ENCODE measurements around the gene MEMO1. TPM values are rescaled to one million over a fixed set of nuclear protein-coding genes. Genes with fewer than 3 reads are reported as not detected.
"Not testable (repeated sequence)": the region's sequence is repeated elsewhere in the genome, so short reads cannot be mapped to it uniquely, and the experiment has no call there.

The MEMO1 gene
- total and polyA plus RNA-seq, 4 experiments from 2014 or later, result 31.0 to 45.1 (median 42.3) TPM

- POLR2A ChIA-PET (ENCODE audit: partially characterized antibody), result no interaction called here
- H3K4me3 ChIP-seq (ENCODE audit: low read length in 2 of 2), result no peak overlapping the region
- Mint-ChIP-seq H3K9me3 (no peaks in the 10 kb centered on the region), H3K27me3 (no peaks in the 10 kb centered on the region), H3K4me1 (peaks cover 0 to 6% (median 4%) of the 10 kb centered on the region in 4 donors), H3K36me3 (peaks cover 6 to 28% of the 10 kb centered on the region in 2 donors), H3K27ac (no peak overlapping the region), H3K4me3 (no peak overlapping the region)
- no peaks in the 10 kb centered on the region for H3K9me3 ChIP-seq (ENCODE audit: control insufficient read depth in 1 of 2, low read length in 2 of 2)
- intact Hi-C loops (cut with micrococcal nuclease), result no loop called here
- H3K27ac ChIP-seq (ENCODE audit: low read depth, low read length), result no peak overlapping the region
- no peaks in the 10 kb centered on the region for H3K36me3 ChIP-seq (ENCODE audit: insufficient read depth, low read length)
- H3K4me1 ChIP-seq (ENCODE audit: insufficient read depth, low read length), result peaks cover 6% of the 10 kb centered on the region
- DNase-seq, result peak in 2 of 5 donors; percentile 5 to 22
- no peaks in the 10 kb centered on the region for H3K27me3 ChIP-seq (ENCODE audit: insufficient read depth, low read length)
- CTCF ChIA-PET (ENCODE audit: partially characterized antibody), result interaction anchor here (1.1 kb wide), 1 partner anchor 16 kb away, joined by 3 read pairs; no protein-coding TSS in a partner anchor
These were observed 124.1 kb downstream of the MEMO1 start for GRCh38 chr2:31886700-31887099.

- Mint-ChIP-seq H3K36me3 (peaks cover 10 to 20% of the 10 kb centered on the region in 2 donors), H3K9me3 (no peaks in the 10 kb centered on the region), H3K4me3 (no peak overlapping the region), H3K27me3 (no peaks in the 10 kb centered on the region), H3K4me1 (peaks cover 0 to 18% (median 0%) of the 10 kb centered on the region in 4 donors), H3K27ac (no peak overlapping the region)
- Histone ChIP-seq H3K36me3 (ENCODE audit: insufficient read depth, low read length) (no peaks in the 10 kb centered on the region), H3K4me1 (ENCODE audit: insufficient read depth, low read length) (no peaks in the 10 kb centered on the region), H3K9me3 (ENCODE audit: control insufficient read depth in 1 of 2, low read length in 2 of 2) (no peaks in the 10 kb centered on the region), H3K27ac (ENCODE audit: low read depth, low read length) (no peak overlapping the region), H3K27me3 (ENCODE audit: insufficient read depth, low read length) (no peaks in the 10 kb centered on the region), H3K4me3 (ENCODE audit: low read length in 2 of 2) (no peak overlapping the region)
- intact Hi-C loops (cut with micrococcal nuclease), result no loop called here
- CTCF ChIA-PET (ENCODE audit: partially characterized antibody), result no interaction called here
- no peak for DNase-seq
- POLR2A ChIA-PET (ENCODE audit: partially characterized antibody), result no interaction called here
These were observed 133.8 kb downstream of the MEMO1 start for GRCh38 chr2:31877008-31877407.

GRCh38 chr2:31874071-31874470 is 136.7 kb downstream of the MEMO1 start:
- no peak overlapping the region for H3K4me3 ChIP-seq (ENCODE audit: low read length in 2 of 2)
- H3K4me3 Mint-ChIP-seq, result no peak overlapping the region
- H3K9me3 Mint-ChIP-seq, result no peaks in the 10 kb centered on the region
- intact Hi-C loops (cut with micrococcal nuclease), result no loop called here
- H3K4me1 ChIP-seq (ENCODE audit: insufficient read depth, low read length), result no peaks in the 10 kb centered on the region
- H3K27me3 ChIP-seq (ENCODE audit: insufficient read depth, low read length), result no peaks in the 10 kb centered on the region
- no peak for DNase-seq
- H3K36me3 ChIP-seq (ENCODE audit: insufficient read depth, low read length), result no peaks in the 10 kb centered on the region
- ChIA-PET POLR2A (ENCODE audit: partially characterized antibody) (no interaction called here), CTCF (ENCODE audit: partially characterized antibody) (no interaction called here)
- H3K4me1 Mint-ChIP-seq, result peaks cover 0 to 18% (median 0%) of the 10 kb centered on the region in 4 donors
- H3K36me3 Mint-ChIP-seq, result peaks cover 8 to 14% of the 10 kb centered on the region in 2 donors
- H3K9me3 ChIP-seq (ENCODE audit: control insufficient read depth in 1 of 2, low read length in 2 of 2), result no peaks in the 10 kb centered on the region
- H3K27me3 Mint-ChIP-seq, result no peaks in the 10 kb centered on the region
- no peak overlapping the region for H3K27ac ChIP-seq (ENCODE audit: low read depth, low read length)
- H3K27ac Mint-ChIP-seq, result no peak overlapping the region

GRCh38 chr2:31865215-31865614 is 145.6 kb downstream of the MEMO1 start:
- Mint-ChIP-seq H3K27me3 (no peaks in the 10 kb centered on the region), H3K4me3 (no peak overlapping the region), H3K27ac (no peak overlapping the region), H3K36me3 (peaks cover 21 to 22% of the 10 kb centered on the region in 2 donors), H3K9me3 (no peaks in the 10 kb centered on the region), H3K4me1 (no peaks in the 10 kb centered on the region)
- POLR2A ChIA-PET (ENCODE audit: partially characterized antibody), result no interaction called here
- Histone ChIP-seq H3K4me1 (ENCODE audit: insufficient read depth, low read length) (no peaks in the 10 kb centered on the region), H3K36me3 (ENCODE audit: insufficient read depth, low read length) (peaks cover 3% of the 10 kb centered on the region), H3K4me3 (ENCODE audit: low read length in 2 of 2) (no peak overlapping the region), H3K27ac (ENCODE audit: low read depth, low read length) (no peak overlapping the region), H3K27me3 (ENCODE audit: insufficient read depth, low read length) (no peaks in the 10 kb centered on the region), H3K9me3 (ENCODE audit: control insufficient read depth in 1 of 2, low read length in 2 of 2) (no peaks in the 10 kb centered on the region)
- CTCF ChIA-PET (ENCODE audit: partially characterized antibody), result no interaction called here
- DNase-seq, result no peak
- intact Hi-C loops (cut with micrococcal nuclease), result no loop called here

- Mint-ChIP-seq H3K9me3 (no peaks in the 10 kb centered on the region), H3K4me1 (no peaks in the 10 kb centered on the region), H3K27me3 (no peaks in the 10 kb centered on the region), H3K4me3 (no peak overlapping the region), H3K27ac (no peak overlapping the region), H3K36me3 (peaks cover 19% of the 10 kb centered on the region in 2 donors)
- Histone ChIP-seq H3K27me3 (ENCODE audit: insufficient read depth, low read length) (no peaks in the 10 kb centered on the region), H3K27ac (ENCODE audit: low read depth, low read length) (no peak overlapping the region), H3K4me3 (ENCODE audit: low read length in 2 of 2) (no peak overlapping the region), H3K36me3 (ENCODE audit: insufficient read depth, low read length) (peaks cover 3% of the 10 kb centered on the region), H3K4me1 (ENCODE audit: insufficient read depth, low read length) (no peaks in the 10 kb centered on the region), H3K9me3 (ENCODE audit: control insufficient read depth in 1 of 2, low read length in 2 of 2) (no peaks in the 10 kb centered on the region)
- DNase-seq, result no peak
- ChIA-PET POLR2A (ENCODE audit: partially characterized antibody) (no interaction called here), CTCF (ENCODE audit: partially characterized antibody) (no interaction called here)
- intact Hi-C loops (cut with micrococcal nuclease), result no loop called here
These were observed 146.9 kb downstream of the MEMO1 start for GRCh38 chr2:31863867-31864266.

- H3K4me3 Mint-ChIP-seq; H3K4me1 Mint-ChIP-seq; DNase-seq; H3K27me3 ChIP-seq (ENCODE audit: insufficient read depth, low read length); POLR2A ChIA-PET (ENCODE audit: partially characterized antibody); H3K27ac ChIP-seq (ENCODE audit: low read depth, low read length); H3K4me1 ChIP-seq (ENCODE audit: insufficient read depth, low read length); H3K36me3 ChIP-seq (ENCODE audit: insufficient read depth, low read length); CTCF ChIA-PET (ENCODE audit: partially characterized antibody); H3K9me3 ChIP-seq (ENCODE audit: control insufficient read depth in 1 of 2, low read length in 2 of 2); H3K4me3 ChIP-seq (ENCODE audit: low read length in 2 of 2); H3K9me3 Mint-ChIP-seq; H3K27me3 Mint-ChIP-seq; intact Hi-C loops (cut with micrococcal nuclease); H3K27ac Mint-ChIP-seq: not testable (repeated sequence)
- peaks cover 14 to 19% of the 10 kb centered on the region in 2 donors for H3K36me3 Mint-ChIP-seq
These were observed 147.7 kb downstream of the MEMO1 start for GRCh38 chr2:31863015-31863656.

GRCh38 chr2:31859959-31860358 is 150.8 kb downstream of the MEMO1 start:
- Histone ChIP-seq H3K4me1 (ENCODE audit: insufficient read depth, low read length) (no peaks in the 10 kb centered on the region), H3K4me3 (ENCODE audit: low read length in 2 of 2) (no peak overlapping the region), H3K27ac (ENCODE audit: low read depth, low read length) (no peak overlapping the region), H3K9me3 (ENCODE audit: control insufficient read depth in 1 of 2, low read length in 2 of 2) (no peaks in the 10 kb centered on the region), H3K36me3 (ENCODE audit: insufficient read depth, low read length) (no peaks in the 10 kb centered on the region), H3K27me3 (ENCODE audit: insufficient read depth, low read length) (no peaks in the 10 kb centered on the region)
- intact Hi-C loops (cut with micrococcal nuclease), result no loop called here
- ChIA-PET POLR2A (ENCODE audit: partially characterized antibody) (no interaction called here), CTCF (ENCODE audit: partially characterized antibody) (no interaction called here)
- H3K27ac Mint-ChIP-seq, result no peak overlapping the region
- no peaks in the 10 kb centered on the region for H3K27me3 Mint-ChIP-seq
- H3K4me1 Mint-ChIP-seq, result no peaks in the 10 kb centered on the region
- peaks cover 6 to 11% of the 10 kb centered on the region in 2 donors for H3K36me3 Mint-ChIP-seq
- no peaks in the 10 kb centered on the region for H3K9me3 Mint-ChIP-seq
- DNase-seq, result no peak
- H3K4me3 Mint-ChIP-seq, result no peak overlapping the region

- no peaks in the 10 kb centered on the region for H3K9me3 ChIP-seq (ENCODE audit: control insufficient read depth in 1 of 2, low read length in 2 of 2)
These were observed 157.3 kb downstream of the MEMO1 start for GRCh38 chr2:31853521-31853920.

More at GRCh38 chr2:31853521-31853920, 157.3 kb downstream of the MEMO1 start:
- peaks cover 7 to 13% of the 10 kb centered on the region in 2 donors for H3K36me3 Mint-ChIP-seq
- no peak overlapping the region for H3K27ac Mint-ChIP-seq
- Histone ChIP-seq H3K27ac (ENCODE audit: low read depth, low read length) (no peak overlapping the region), H3K4me3 (ENCODE audit: low read length in 2 of 2) (no peak overlapping the region), H3K36me3 (ENCODE audit: insufficient read depth, low read length) (no peaks in the 10 kb centered on the region), H3K4me1 (ENCODE audit: insufficient read depth, low read length) (no peaks in the 10 kb centered on the region), H3K27me3 (ENCODE audit: insufficient read depth, low read length) (no peaks in the 10 kb centered on the region)
- ChIA-PET CTCF (ENCODE audit: partially characterized antibody) (no interaction called here), POLR2A (ENCODE audit: partially characterized antibody) (no interaction called here)
- H3K9me3 Mint-ChIP-seq, result no peaks in the 10 kb centered on the region
- no peak overlapping the region for H3K4me3 Mint-ChIP-seq
- DNase-seq, result no peak
- no peaks in the 10 kb centered on the region for H3K27me3 Mint-ChIP-seq
- intact Hi-C loops (cut with micrococcal nuclease), result no loop called here
- H3K4me1 Mint-ChIP-seq, result no peaks in the 10 kb centered on the region

Measured in CD4-positive, alpha-beta memory T cell (primary cell).